SK-N-SH (cell line): ENCODE data around the gene USP32. TPM values are rescaled to one million over a fixed set of nuclear protein-coding genes. Genes with fewer than 3 reads are reported as not detected.

Experiments
- CTCF ChIA-PET: fragments of 300-600, 350-600 bp; formaldehyde crosslinking; extraction: SDS; loops from one replicate; lab custom pipeline; 2021; lab: Yijun Ruan, JAX
- POLR2A ChIA-PET: fragments of 350-600 bp; sonication (Branson Sonifier 250); formaldehyde crosslinking; extraction: SDS; loops from one replicate; lab custom pipeline; 2020; ENCODE audit warnings: antibody characterized with exemption, inconsistent platforms; lab: Yijun Ruan, JAX
- DNase-seq: peaks from one replicate; pipeline ENCODE4 v3.0.0; 2012
- H2AFZ ChIP-seq: fragments of 200-600 bp; sonication (generic); 2 replicates; pipeline ENCODE4 v1.8.1; 2016; ENCODE audit warnings: antibody characterized with exemption, mild to moderate bottlenecking, low read depth
- H3F3A ChIP-seq: fragments of 200-600 bp; sonication (generic); replicated peaks from 2 replicates; pipeline ENCODE3; 2016; ENCODE audit warnings: antibody characterized with exemption, mild to moderate bottlenecking; ENCODE audit not compliant: insufficient read depth
- H3K27ac ChIP-seq, 2 experiments: fragments of 200-500 bp in 1 of 2; fragments of 200-600 bp in 1 of 2; sonication (Bioruptor generic) in 1 of 2; sonication (generic), shearing (Covaris generic) in 1 of 2; 2 replicates each; pipeline versions ENCODE4 v1.5.1 to v1.6.1; 2014 to 2016; ENCODE audit warnings: low read depth in 2 of 2, inconsistent platforms in 1 of 2, low read length in 1 of 2, mild to moderate bottlenecking in 1 of 2, mixed read lengths in 1 of 2
- H3K27me3 ChIP-seq: fragments of 200-600 bp; sonication (generic), shearing (Covaris generic); 2 replicates; pipeline ENCODE4 v1.6.1; 2016; ENCODE audit warnings: mixed run types; ENCODE audit not compliant: insufficient read depth
- H3K36me3 ChIP-seq, 2 experiments: fragments of 200-500 bp in 1 of 2; fragments of 200-600 bp in 1 of 2; sonication (Bioruptor generic) in 1 of 2; sonication (generic) in 1 of 2; replicated peaks in 1 of 2; 2 replicates each; pipeline versions ENCODE3 to v1.5.1; 2014 to 2016; ENCODE audit warnings: low read length in 1 of 2, mild to moderate bottlenecking in 1 of 2; ENCODE audit not compliant: insufficient read depth in 2 of 2, control insufficient read depth in 1 of 2
- H3K4me1 ChIP-seq, 2 experiments: fragments of 200-500 bp in 1 of 2; fragments of 200-600 bp in 1 of 2; sonication (Bioruptor generic) in 1 of 2; sonication (generic), shearing (Covaris generic) in 1 of 2; 2 replicates each; pipeline versions ENCODE4 v1.5.1 to v1.6.1; 2014 to 2016; ENCODE audit warnings: low read depth in 1 of 2, low read length in 1 of 2, mixed run types in 1 of 2; ENCODE audit not compliant: insufficient read depth in 2 of 2, control insufficient read depth in 1 of 2
- H3K4me2 ChIP-seq: fragments of 200-600 bp; sonication (generic), shearing (Covaris generic); 2 replicates; pipeline ENCODE4 v1.6.1; 2017; ENCODE audit warnings: mixed run types
- H3K4me3 ChIP-seq, 2 experiments: fragments of 200-500 bp in 1 of 2; fragments of 200-600 bp in 1 of 2; sonication (Bioruptor generic) in 1 of 2; sonication (generic), shearing (Covaris generic) in 1 of 2; 2 replicates each; pipeline versions ENCODE4 v1.5.1 to v1.8.1; 2014 to 2016; ENCODE audit warnings: low read depth in 2 of 2, inconsistent platforms in 1 of 2, low read length in 1 of 2, mild to moderate bottlenecking in 1 of 2, mixed read lengths in 1 of 2, moderate library complexity in 1 of 2
- H3K79me2 ChIP-seq: fragments of 200-600 bp; sonication (generic); 2 replicates; pipeline ENCODE4 v1.8.1; 2017; ENCODE audit warnings: mild to moderate bottlenecking; ENCODE audit not compliant: insufficient read depth
- H3K9ac ChIP-seq: fragments of 200-600 bp; sonication (generic); 2 replicates; pipeline ENCODE4 v1.6.1; 2017; ENCODE audit warnings: mixed run types
- H3K9me2 ChIP-seq: fragments of 200-600 bp; sonication (generic); 2 replicates; pipeline ENCODE4 v1.6.1; 2017; ENCODE audit warnings: mixed run types
- H3K9me3 ChIP-seq: fragments of 200-600 bp; sonication (generic); 2 replicates; pipeline ENCODE4 v1.6.1; 2017; ENCODE audit warnings: mixed run types, mild to moderate bottlenecking, moderate library complexity
- H4K20me1 ChIP-seq: fragments of 200-600 bp; sonication (generic); 2 replicates; pipeline ENCODE4 v1.6.1; 2017; ENCODE audit warnings: mild to moderate bottlenecking, mixed run types; ENCODE audit not compliant: insufficient read depth
- ELF1 ChIP-seq: IDR thresholded peaks from 2 replicates; pipeline ENCODE4 v1.4.0; 2012
- FOXJ3 ChIP-seq: sonication (generic); formaldehyde crosslinking; IDR thresholded peaks from 2 replicates; pipeline ENCODE4 v1.5.1; 2020; ENCODE audit warnings: mild to moderate bottlenecking, missing genetic modification reagents
- GABPA ChIP-seq: IDR thresholded peaks from 2 replicates; pipeline ENCODE4 v1.4.0; 2012; ENCODE audit warnings: low read depth, mild to moderate bottlenecking
- GATA2 ChIP-seq: sonication (generic); formaldehyde crosslinking; IDR thresholded peaks from 2 replicates; pipeline ENCODE4 v1.5.0; 2020; ENCODE audit warnings: mild to moderate bottlenecking, missing genetic modification reagents
- MXI1 ChIP-seq: IDR thresholded peaks from 2 replicates; pipeline ENCODE4 v1.6.1; 2012; ENCODE audit warnings: mild to moderate bottlenecking, low read depth, low read length, improper control_type of control experiment
- NRF1 ChIP-seq: IDR thresholded peaks from 2 replicates; pipeline ENCODE4 v1.6.1; 2012; ENCODE audit warnings: low read depth, mild to moderate bottlenecking, low read length
- RFX5 ChIP-seq: IDR thresholded peaks from 2 replicates; pipeline ENCODE4 v1.6.1; 2012; ENCODE audit warnings: mild to moderate bottlenecking, improper control_type of control experiment, low read length
- SIN3A ChIP-seq: IDR thresholded peaks from 2 replicates; pipeline ENCODE4 v1.6.1; 2012; ENCODE audit warnings: low read depth, mild to moderate bottlenecking, low read length, moderate library complexity, borderline replicate concordance
- TCF12 ChIP-seq: IDR thresholded peaks from 2 replicates; pipeline ENCODE4 v1.4.0; 2012
- YY1 ChIP-seq: IDR thresholded peaks from 2 replicates; pipeline ENCODE4 v1.4.0; 2012; ENCODE audit warnings: low read depth, mild to moderate bottlenecking
- polyA plus RNA-seq, 3 experiments: library from polyadenylated mRNA; depleted of rRNA; stranded (reverse); fragments of >200 nt; gene quantifications; 2 replicates each; pipeline ENCODE4 v1.2.3, GENCODE V29; 2012
- TF ChIP-seq, protein P1 (sequence below): fragments of 150-350 bp; IDR thresholded peaks from 2 replicates; pipeline ENCODE4 v1.6.1; 2017; ENCODE audit warnings: antibody characterized with exemption, low read length, low read depth, borderline replicate concordance
- TF ChIP-seq, protein P2 (sequence below): IDR thresholded peaks from 2 replicates; pipeline ENCODE4; 2012
- TF ChIP-seq, protein P3 (sequence below): IDR thresholded peaks from 2 replicates; pipeline ENCODE4 v1.6.1; 2012; ENCODE audit warnings: mild to moderate bottlenecking, low read depth, low read length, moderate library complexity
- TF ChIP-seq, protein P4 (sequence below): fragments of 200-600 bp; sonication (generic); IDR thresholded peaks from 2 replicates; pipeline ENCODE4 v1.6.1; 2017; ENCODE audit warnings: antibody characterized with exemption, mild to moderate bottlenecking, moderate library complexity

Gene USP32
- polyA plus RNA-seq, 1 of the 3 experiments (the other 2 are of a cell fraction), result 25.6 TPM

DNA sequence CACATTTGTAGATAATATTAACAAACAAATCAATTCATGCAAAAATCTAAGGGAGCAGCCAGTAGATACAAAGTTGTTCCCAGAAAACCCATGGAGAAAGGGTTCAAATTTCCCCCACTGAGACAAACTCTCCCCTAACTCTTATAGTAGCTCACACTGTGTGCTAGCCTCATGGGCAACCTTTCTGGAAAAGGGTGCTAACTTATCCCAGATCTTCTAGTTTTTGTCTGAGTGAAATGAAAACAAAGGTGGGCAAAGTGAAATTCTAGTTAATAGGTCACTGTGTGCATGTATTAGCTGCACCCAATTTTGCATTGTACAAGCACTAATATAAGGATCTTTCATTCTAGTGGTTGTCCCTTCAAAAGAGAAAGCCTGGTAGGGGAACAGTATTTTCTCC lies 9.9 kb upstream of the USP32 start:
- ChIA-PET POLR2A (no interaction called here), CTCF (interaction anchor here (1.0 to 15.2 kb wide), 2 partner anchors 19 to 260 kb away, joined by 3 to 128 read pairs; partner anchors contain the start of gene CHCT1)

More for the DNA sequence above, 9.9 kb upstream of the USP32 start:
- no peak overlapping the region for H3K27ac ChIP-seq
- no peak overlapping the region for H2AFZ ChIP-seq
- H3K27me3 ChIP-seq, result no peaks in the 10 kb centered on the region
- no peaks in the 10 kb centered on the region for H3K9me3 ChIP-seq
- TF ChIP-seq, protein P1, sequence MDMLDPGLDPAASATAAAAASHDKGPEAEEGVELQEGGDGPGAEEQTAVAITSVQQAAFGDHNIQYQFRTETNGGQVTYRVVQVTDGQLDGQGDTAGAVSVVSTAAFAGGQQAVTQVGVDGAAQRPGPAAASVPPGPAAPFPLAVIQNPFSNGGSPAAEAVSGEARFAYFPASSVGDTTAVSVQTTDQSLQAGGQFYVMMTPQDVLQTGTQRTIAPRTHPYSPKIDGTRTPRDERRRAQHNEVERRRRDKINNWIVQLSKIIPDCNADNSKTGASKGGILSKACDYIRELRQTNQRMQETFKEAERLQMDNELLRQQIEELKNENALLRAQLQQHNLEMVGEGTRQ, result no peak
- no peak for TF ChIP-seq RFX5
- TF ChIP-seq MXI1, result no peak
- TF ChIP-seq SIN3A, result no peak
- no peak for TF ChIP-seq GATA2
- no peak for TF ChIP-seq FOXJ3
- TF ChIP-seq, protein P2, sequence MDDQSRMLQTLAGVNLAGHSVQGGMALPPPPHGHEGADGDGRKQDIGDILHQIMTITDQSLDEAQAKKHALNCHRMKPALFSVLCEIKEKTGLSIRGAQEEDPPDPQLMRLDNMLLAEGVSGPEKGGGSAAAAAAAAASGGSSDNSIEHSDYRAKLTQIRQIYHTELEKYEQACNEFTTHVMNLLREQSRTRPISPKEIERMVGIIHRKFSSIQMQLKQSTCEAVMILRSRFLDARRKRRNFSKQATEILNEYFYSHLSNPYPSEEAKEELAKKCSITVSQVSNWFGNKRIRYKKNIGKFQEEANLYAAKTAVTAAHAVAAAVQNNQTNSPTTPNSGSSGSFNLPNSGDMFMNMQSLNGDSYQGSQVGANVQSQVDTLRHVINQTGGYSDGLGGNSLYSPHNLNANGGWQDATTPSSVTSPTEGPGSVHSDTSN, result no peak
- no peak for TF ChIP-seq ELF1
- TF ChIP-seq YY1, result no peak
- no peak for TF ChIP-seq GABPA
- no peak for TF ChIP-seq TCF12
- TF ChIP-seq, protein P3, sequence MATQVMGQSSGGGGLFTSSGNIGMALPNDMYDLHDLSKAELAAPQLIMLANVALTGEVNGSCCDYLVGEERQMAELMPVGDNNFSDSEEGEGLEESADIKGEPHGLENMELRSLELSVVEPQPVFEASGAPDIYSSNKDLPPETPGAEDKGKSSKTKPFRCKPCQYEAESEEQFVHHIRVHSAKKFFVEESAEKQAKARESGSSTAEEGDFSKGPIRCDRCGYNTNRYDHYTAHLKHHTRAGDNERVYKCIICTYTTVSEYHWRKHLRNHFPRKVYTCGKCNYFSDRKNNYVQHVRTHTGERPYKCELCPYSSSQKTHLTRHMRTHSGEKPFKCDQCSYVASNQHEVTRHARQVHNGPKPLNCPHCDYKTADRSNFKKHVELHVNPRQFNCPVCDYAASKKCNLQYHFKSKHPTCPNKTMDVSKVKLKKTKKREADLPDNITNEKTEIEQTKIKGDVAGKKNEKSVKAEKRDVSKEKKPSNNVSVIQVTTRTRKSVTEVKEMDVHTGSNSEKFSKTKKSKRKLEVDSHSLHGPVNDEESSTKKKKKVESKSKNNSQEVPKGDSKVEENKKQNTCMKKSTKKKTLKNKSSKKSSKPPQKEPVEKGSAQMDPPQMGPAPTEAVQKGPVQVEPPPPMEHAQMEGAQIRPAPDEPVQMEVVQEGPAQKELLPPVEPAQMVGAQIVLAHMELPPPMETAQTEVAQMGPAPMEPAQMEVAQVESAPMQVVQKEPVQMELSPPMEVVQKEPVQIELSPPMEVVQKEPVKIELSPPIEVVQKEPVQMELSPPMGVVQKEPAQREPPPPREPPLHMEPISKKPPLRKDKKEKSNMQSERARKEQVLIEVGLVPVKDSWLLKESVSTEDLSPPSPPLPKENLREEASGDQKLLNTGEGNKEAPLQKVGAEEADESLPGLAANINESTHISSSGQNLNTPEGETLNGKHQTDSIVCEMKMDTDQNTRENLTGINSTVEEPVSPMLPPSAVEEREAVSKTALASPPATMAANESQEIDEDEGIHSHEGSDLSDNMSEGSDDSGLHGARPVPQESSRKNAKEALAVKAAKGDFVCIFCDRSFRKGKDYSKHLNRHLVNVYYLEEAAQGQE, result no peak
- no peak for TF ChIP-seq NRF1
- TF ChIP-seq, protein P4, sequence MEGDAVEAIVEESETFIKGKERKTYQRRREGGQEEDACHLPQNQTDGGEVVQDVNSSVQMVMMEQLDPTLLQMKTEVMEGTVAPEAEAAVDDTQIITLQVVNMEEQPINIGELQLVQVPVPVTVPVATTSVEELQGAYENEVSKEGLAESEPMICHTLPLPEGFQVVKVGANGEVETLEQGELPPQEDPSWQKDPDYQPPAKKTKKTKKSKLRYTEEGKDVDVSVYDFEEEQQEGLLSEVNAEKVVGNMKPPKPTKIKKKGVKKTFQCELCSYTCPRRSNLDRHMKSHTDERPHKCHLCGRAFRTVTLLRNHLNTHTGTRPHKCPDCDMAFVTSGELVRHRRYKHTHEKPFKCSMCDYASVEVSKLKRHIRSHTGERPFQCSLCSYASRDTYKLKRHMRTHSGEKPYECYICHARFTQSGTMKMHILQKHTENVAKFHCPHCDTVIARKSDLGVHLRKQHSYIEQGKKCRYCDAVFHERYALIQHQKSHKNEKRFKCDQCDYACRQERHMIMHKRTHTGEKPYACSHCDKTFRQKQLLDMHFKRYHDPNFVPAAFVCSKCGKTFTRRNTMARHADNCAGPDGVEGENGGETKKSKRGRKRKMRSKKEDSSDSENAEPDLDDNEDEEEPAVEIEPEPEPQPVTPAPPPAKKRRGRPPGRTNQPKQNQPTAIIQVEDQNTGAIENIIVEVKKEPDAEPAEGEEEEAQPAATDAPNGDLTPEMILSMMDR, result no peak
- no peaks in the 10 kb centered on the region for H3F3A ChIP-seq
- no peaks in the 10 kb centered on the region for H4K20me1 ChIP-seq
- H3K4me2 ChIP-seq, result no peak overlapping the region
- no peaks in the 10 kb centered on the region for H3K79me2 ChIP-seq
- DNase-seq, result no peak
- no peak overlapping the region for H3K4me3 ChIP-seq
- H3K36me3 ChIP-seq, result no peaks in the 10 kb centered on the region
- no peaks in the 10 kb centered on the region for H3K4me1 ChIP-seq
- H3K9ac ChIP-seq, result no peak overlapping the region
- no peaks in the 10 kb centered on the region for H3K9me2 ChIP-seq
